Rectal smooth muscle tissue (tissue), 1 donor: ENCODE results near the gene MTHFS.
"Not testable (repeated sequence)": the region's sequence is repeated elsewhere in the genome, so short reads cannot be mapped to it uniquely, and the experiment has no call there.

Source experiments
- H3K27ac ChIP-seq: one replicate; pipeline ENCODE4 v1.7.0; 2013; ENCODE audit warnings: low read depth, low read length, inconsistent platforms
- H3K27me3 ChIP-seq: one replicate; pipeline ENCODE4 v1.7.0; 2013; ENCODE audit warnings: low read length; ENCODE audit not compliant: control insufficient read depth, insufficient read depth
- H3K36me3 ChIP-seq: one replicate; pipeline ENCODE4 v1.7.0; 2013; ENCODE audit warnings: low read length; ENCODE audit not compliant: control insufficient read depth, insufficient read depth
- H3K4me1 ChIP-seq: one replicate; pipeline ENCODE4 v1.7.0; 2013; ENCODE audit warnings: low read length; ENCODE audit not compliant: control insufficient read depth, insufficient read depth
- H3K4me3 ChIP-seq: one replicate; pipeline ENCODE4 v1.7.0; 2013; ENCODE audit warnings: low read length
- H3K9ac ChIP-seq: one replicate; pipeline ENCODE4 v1.7.0; 2013; ENCODE audit warnings: low read length

Gene MTHFS

GRCh38 chr15:79924379-79924778, 27.6 kb upstream of the MTHFS start:
- Histone ChIP-seq H3K9ac (no peak overlapping the region), H3K27ac (no peak overlapping the region), H3K27me3 (no peaks in the 10 kb centered on the region), H3K4me3 (peak overlapping the region; percentile 79), H3K36me3 (peaks cover 6% of the 10 kb centered on the region), H3K4me1 (peaks cover 2% of the 10 kb centered on the region)

DNA sequence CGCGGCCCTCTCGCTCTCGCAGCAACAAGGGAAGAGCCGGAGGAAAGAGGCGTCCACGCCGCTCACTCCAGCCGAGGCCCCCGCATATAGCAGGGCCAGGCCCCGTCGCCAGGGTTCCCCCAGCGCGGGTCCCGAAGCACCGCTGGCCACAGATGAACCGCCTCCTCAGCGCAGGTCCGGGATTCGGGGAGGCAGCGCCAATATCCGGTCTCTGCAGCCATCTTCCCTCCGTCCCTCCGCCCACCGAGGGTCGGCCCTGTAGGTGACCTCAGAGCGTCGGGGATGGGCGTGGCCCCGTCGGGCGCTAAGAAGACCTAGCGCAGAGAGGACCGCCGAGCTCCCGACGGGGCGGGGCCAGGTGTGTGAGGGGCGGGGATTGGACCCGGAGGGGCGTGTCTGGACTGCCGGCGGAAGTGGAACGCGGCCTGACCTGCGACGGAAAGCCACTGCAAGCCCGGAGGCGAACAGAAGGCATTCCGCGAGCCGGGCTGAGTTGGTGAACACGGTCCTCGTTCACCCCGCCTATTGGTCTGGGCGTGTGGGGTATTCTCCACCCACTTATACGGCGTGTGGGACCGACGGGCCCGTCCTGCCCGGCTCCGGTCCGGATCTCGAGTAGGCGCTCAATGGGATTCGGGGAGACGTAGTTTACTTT, 26.8 kb upstream of the MTHFS start:
- peaks cover 6% of the 10 kb centered on the region for H3K36me3 ChIP-seq
- H3K9ac ChIP-seq, result peak overlapping the region; percentile 77
- no peaks in the 10 kb centered on the region for H3K27me3 ChIP-seq
- H3K4me3 ChIP-seq, result peak overlapping the region; percentile 79
- H3K27ac ChIP-seq, result peak overlapping the region; percentile 92
- peaks cover 2% of the 10 kb centered on the region for H3K4me1 ChIP-seq

- Histone ChIP-seq H3K4me1 (peaks cover 2% of the 10 kb centered on the region), H3K36me3 (peaks cover 6% of the 10 kb centered on the region), H3K4me3 (peak overlapping the region; percentile 79), H3K9ac (peak overlapping the region; percentile 77), H3K27me3 (no peaks in the 10 kb centered on the region), H3K27ac (peak overlapping the region; percentile 92)
Measured at GRCh38 chr15:79923079-79923514, 26.3 kb upstream of the MTHFS start.

DNA sequence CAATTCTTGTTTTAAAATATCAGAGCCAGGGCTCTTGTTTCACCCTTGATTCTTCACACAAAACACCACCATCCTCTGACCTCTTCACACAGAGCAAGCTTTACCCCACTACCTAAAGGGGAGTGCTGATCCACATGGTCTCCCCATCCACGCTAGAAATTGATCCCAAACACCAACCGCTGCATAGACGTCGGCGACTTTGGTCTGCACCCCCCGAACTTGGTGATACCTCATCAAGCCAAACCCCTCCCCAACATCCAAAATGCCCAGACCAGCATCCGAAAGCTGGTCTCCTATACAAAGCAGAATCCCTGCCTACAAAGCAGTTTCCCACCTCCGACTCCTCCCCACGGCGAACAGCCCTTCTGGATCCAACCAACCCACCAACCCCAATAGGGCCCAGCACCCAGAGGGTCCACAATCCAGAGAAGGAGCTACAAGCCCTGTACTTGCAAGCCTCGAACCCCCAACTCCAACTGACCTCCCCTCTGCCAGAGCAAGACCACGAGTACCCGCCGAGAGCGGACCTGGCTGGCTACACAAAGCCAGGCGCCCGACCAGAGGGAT, 25.8 kb upstream of the MTHFS start:
- peak overlapping the region; percentile 92 for H3K27ac ChIP-seq
- H3K4me3 ChIP-seq, result peak overlapping the region; percentile 79
- no peaks in the 10 kb centered on the region for H3K27me3 ChIP-seq
- H3K9ac ChIP-seq, result peak overlapping the region; percentile 77
- peaks cover 6% of the 10 kb centered on the region for H3K36me3 ChIP-seq
- peaks cover 2% of the 10 kb centered on the region for H3K4me1 ChIP-seq

DNA sequence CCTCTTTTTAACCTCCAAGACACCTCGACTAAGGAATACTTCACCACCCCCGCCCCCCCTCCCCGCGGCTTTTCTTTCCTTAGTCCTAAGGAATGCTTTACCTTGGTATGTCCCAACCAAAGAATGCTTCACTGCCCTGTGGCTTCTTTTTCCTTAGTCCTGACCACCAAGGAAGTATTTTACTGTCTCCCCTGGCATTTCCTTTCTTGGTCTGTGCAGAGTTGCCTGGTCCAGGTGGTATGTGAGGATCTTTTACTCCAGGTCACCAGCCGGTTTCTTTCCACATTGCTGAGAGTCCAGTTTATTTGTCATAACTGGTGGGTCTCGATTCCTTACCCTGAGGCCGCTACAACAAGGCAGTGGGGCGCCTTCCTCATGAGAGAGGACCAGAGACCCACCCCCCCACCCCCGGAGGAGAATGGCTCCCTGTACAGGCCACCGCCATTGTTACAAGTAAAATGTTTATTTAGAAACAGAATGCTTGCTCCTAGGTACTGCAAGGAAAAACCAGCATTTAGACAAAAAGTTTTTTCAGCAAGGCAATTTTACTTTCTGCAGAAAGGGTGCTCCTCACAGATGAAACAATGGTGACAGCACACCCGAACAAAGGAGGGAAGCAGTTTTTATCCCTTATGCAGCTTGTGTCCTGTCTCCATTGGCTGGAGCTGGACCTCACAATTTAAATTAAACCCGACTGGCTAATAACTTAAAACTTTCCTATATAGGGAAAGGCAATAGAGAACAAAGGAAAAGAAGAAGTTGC, 23.1 kb upstream of the MTHFS start:
- Histone ChIP-seq H3K4me3 (no peak overlapping the region), H3K36me3 (peaks cover 6% of the 10 kb centered on the region), H3K4me1 (peaks cover 2% of the 10 kb centered on the region), H3K27ac (no peak overlapping the region), H3K27me3 (no peaks in the 10 kb centered on the region), H3K9ac (no peak overlapping the region)

DNA sequence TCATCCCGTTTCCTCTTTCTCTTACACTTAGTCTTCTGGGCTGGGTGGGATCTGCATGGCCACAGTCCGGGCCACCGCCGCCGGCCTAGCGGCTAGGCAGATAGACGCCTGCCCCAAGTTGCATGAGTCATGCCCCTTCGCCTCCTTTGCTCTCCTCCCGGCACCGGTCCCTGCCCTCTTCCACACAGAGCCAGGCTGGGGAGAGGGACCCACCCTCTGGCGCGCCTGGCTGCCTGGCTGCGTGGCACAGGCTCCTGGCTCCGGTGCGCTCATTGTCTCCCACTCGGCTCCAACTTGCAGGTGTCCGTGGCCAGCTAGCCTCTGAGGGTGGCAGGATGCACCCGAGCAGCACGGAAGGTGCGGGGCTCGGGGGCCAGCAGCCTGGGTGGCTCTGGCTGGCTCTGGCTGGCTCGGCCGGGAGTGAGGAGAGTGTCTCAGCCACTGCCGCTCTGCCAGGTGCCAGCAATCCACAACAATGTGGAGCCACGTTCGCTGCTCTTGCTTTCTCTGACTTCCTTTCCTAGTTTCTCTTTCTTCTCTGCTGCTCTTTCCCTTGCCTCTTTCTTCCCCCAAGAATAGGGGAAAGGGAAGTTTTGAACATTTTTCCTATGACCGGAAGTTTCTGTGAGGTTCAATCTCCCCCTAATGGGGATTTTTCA, 22.4 kb upstream of the MTHFS start:
- no peak overlapping the region for H3K4me3 ChIP-seq
- peaks cover 2% of the 10 kb centered on the region for H3K4me1 ChIP-seq
- no peaks in the 10 kb centered on the region for H3K27me3 ChIP-seq
- H3K9ac ChIP-seq, result no peak overlapping the region
- no peak overlapping the region for H3K27ac ChIP-seq
- peaks cover 6% of the 10 kb centered on the region for H3K36me3 ChIP-seq

- no peak overlapping the region for H3K4me3 ChIP-seq
- no peaks in the 10 kb centered on the region for H3K27me3 ChIP-seq
- peaks cover 6% of the 10 kb centered on the region for H3K36me3 ChIP-seq
- no peak overlapping the region for H3K27ac ChIP-seq
- no peak overlapping the region for H3K9ac ChIP-seq
- H3K4me1 ChIP-seq, result peaks cover 2% of the 10 kb centered on the region
Measured at GRCh38 chr15:79918278-79918677, 21.5 kb upstream of the MTHFS start.

DNA sequence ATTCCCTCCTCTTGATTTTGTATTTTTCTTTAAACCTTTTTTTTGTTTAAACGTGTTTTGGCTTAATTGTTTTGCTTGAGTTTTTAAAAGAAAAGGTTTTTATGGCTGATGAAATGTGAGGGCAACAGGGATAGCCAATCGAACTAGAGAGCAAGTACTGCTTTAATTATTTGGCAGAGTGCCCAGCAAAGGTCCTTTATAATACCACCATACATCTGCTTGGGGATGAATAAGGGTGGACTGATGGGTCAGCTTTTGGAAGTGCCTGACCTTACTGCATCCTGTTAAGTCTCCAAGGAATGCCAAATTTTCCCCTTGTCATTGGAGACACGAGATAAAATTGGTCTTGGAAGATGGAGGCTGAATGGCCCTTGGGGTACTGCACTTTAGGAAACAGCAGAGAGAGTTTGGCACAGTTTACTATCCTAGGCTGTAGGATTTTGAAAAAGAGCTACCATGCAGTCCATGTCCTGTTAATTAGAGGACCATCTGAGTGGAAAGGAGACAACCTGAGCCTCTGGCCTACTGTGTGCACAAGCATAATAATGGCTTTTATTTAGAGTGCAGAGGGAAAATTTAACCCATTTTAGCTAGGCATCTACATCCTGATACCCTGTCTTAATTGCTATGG, 19.8 kb upstream of the MTHFS start:
- peaks cover 4% of the 10 kb centered on the region for H3K36me3 ChIP-seq
- no peak overlapping the region for H3K9ac ChIP-seq
- no peak overlapping the region for H3K27ac ChIP-seq
- H3K4me3 ChIP-seq, result no peak overlapping the region
- H3K4me1 ChIP-seq, result no peaks in the 10 kb centered on the region
- H3K27me3 ChIP-seq, result no peaks in the 10 kb centered on the region

DNA sequence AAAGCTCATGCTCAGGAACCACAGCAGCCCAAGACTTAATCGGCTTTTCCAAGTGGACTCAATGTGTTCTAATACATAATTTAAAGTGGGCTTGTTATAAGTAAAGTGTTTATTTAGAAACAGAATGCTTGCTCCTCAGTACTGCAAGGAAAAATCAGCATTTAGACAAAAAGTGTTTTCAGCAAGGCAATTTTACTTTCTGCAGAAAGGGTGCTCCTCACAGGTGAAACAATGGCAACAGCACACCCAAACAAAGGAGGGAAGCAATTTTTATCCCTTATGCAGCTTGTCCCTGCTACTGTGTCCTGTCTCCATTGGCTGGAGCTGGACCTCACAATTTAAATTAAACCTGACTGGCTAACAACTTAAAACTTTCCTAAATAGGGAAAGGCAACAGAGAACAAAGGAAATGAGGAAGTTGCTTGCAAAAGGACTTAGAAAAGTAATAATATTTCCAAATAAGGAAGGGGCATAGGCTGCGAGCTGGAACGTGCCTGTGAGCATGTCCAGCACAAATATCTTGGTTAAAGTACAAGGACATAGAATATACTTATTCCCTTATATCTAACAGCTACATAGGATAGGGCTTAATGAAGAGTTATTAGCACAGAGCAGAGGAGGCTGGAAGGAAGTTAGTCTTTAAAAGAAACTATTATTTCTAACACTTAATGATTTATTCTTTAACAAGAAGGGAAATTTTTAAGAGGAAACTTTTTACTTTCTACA, 19.1 kb upstream of the MTHFS start:
- not testable (repeated sequence) for H3K4me3 ChIP-seq, H3K9ac ChIP-seq, H3K4me1 ChIP-seq, H3K27me3 ChIP-seq, H3K27ac ChIP-seq, H3K36me3 ChIP-seq

- Histone ChIP-seq H3K36me3 (peaks cover under 1% of the 10 kb centered on the region), H3K9ac (no peak overlapping the region), H3K27ac (no peak overlapping the region), H3K27me3 (no peaks in the 10 kb centered on the region), H3K4me3 (no peak overlapping the region), H3K4me1 (no peaks in the 10 kb centered on the region)
Measured at GRCh38 chr15:79914728-79915127, 17.9 kb upstream of the MTHFS start.

DNA sequence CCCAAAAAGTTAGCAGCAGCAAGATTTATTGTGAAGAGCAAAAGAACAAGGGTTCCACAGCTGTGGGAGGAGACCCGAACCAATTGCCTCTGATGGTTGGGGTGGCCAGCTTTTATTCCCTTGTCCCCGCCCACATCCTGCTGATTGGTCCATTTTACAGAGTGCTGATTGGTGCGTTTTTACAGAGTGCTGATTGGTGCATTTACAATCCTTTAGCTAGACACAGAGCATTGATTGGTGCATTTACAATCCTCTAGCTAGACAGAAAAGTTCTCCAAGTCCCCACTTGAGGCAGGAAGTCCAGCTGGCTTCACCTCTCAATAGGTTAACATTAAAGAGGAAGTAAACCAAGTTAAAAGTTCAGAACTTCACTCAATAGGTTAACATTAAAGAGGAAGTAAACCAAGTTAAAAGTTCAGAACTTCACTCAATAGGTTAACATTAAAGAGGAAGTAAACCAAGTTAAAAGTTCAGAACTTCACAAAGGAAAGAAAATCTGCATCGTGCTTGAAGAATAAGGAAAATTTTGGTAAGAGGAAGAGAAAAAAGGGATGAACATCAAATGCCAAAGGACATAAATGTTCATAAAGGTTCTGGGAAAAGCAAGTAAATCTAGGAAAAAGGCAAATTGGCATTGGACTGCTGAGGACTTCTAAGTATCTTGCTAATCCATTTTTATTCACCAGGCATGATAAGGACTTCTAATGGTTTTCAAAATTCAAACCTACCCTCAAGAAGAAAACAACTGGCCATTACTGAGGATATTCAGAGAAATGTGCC, 12.9 kb upstream of the MTHFS start:
- not testable (repeated sequence) for H3K4me3 ChIP-seq, H3K36me3 ChIP-seq, H3K27me3 ChIP-seq, H3K9ac ChIP-seq, H3K4me1 ChIP-seq, H3K27ac ChIP-seq
